Bladder microvascular endothelial cell (primary cell): Measurements from ENCODE around the gene VWA5A. TPM values are rescaled to one million over a fixed set of nuclear protein-coding genes. Genes with fewer than 3 reads are reported as not detected.

ENCODE experiments used
- total RNA-seq: library from RNA; depleted of rRNA; stranded (reverse); fragments of >200 nt; gene quantifications from 2 replicates; pipeline ENCODE4 v1.2.3, GENCODE V29; 2014

The VWA5A gene, protein sequence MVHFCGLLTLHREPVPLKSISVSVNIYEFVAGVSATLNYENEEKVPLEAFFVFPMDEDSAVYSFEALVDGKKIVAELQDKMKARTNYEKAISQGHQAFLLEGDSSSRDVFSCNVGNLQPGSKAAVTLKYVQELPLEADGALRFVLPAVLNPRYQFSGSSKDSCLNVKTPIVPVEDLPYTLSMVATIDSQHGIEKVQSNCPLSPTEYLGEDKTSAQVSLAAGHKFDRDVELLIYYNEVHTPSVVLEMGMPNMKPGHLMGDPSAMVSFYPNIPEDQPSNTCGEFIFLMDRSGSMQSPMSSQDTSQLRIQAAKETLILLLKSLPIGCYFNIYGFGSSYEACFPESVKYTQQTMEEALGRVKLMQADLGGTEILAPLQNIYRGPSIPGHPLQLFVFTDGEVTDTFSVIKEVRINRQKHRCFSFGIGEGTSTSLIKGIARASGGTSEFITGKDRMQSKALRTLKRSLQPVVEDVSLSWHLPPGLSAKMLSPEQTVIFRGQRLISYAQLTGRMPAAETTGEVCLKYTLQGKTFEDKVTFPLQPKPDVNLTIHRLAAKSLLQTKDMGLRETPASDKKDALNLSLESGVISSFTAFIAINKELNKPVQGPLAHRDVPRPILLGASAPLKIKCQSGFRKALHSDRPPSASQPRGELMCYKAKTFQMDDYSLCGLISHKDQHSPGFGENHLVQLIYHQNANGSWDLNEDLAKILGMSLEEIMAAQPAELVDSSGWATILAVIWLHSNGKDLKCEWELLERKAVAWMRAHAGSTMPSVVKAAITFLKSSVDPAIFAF
- 5.7 and 6.6 TPM in 2 replicates for total RNA-seq

DNA sequence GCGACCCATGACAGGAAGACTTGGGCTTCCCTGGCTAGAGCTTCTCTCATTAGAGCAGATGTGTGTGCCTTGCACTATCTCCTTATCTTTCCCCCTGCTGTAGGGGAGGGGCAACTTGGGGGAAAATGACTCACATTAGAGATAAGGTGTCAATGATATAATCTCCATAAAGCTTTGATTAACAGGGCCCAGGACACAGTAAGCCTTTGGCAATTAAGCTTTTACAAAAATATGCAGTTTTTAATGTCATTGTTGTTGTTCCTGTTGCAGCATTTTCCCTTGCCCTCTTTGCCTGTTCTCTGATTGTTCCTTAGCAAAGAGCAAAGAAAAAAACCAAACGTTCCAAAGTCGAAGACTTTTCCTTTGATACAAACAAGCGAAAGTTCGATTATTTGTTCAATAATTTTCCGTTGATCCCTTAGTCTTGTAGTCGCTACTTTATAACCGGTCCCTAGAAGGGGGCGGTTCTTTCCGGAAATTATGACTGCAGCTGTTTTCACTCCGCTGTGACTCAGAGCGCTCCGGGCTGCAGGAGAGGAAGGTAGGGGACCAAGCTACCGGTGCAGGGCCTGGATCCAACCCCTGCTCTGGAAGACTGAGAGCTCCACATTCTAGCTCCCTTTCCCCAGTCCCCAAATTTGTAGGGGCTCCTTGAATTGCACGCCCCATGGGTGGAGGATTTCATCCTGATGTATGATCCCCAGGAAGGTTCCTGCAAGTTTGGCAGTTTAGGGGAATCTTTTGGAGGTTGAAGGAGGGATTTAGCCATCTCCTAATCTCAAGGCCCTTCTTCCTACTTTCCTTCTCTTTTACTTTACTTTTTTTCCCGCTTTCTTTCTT lies at the start of gene VWA5A:
Gene VWA5A, plus strand, starts transcription at position 509 of the 840 bp plus-strand sequence. CDS start 2,062 bp downstream, outside the sequence.

DNA sequence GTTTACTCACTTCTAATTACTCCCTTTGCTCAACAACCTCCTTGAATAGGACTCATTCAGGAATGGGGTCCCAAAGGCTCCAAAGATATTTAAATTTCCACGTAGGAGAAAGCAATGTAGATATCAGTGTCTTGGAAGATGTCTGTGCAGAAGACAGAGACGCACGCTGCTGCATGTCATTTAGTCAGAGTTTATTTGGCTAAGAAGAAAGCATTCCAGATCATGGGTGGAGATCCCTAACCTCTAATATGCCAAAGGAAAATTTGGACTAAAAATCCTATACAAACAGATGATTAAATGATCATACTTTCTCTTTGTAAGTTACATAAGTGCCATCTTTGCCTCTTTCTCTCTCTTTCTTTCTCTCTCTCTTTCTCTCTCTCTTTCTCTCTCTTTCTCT lies 67.8 kb downstream of the VWA5A start, which contains the start of gene OR10D3:
Gene OR10D3, plus strand, starts transcription at position 278 of the 400 bp plus-strand sequence. CDS start 1,925 bp downstream, outside the sequence.

Other genes with a start within 250 kb of the VWA5A start
- not detected in 2 replicates for gene TMEM225, start 229.8 kb upstream of the VWA5A start, total RNA-seq
- gene OR8D4, start 213.3 kb upstream of the VWA5A start, total RNA-seq: not detected in 2 replicates
- not detected in 2 replicates for gene OR4D5, start 175.8 kb upstream of the VWA5A start, total RNA-seq
- gene OR6T1, start 171.6 kb upstream of the VWA5A start, total RNA-seq: not detected in 2 replicates
- gene OR10S1, start 137.7 kb upstream of the VWA5A start, total RNA-seq: not detected in 2 replicates
- gene OR10G6, start 120.3 kb upstream of the VWA5A start, total RNA-seq: not detected in 2 replicates
- gene OR10G4, start 102.5 kb upstream of the VWA5A start, total RNA-seq: not detected in 2 replicates
- not detected in 2 replicates for gene OR10G9, start 92.4 kb upstream of the VWA5A start, total RNA-seq
- not detected in 2 replicates for gene OR10G8, start 88.7 kb upstream of the VWA5A start, total RNA-seq
- not detected in 2 replicates for gene OR10G7, start 74.1 kb upstream of the VWA5A start, total RNA-seq
- gene OR10D3, start 67.9 kb downstream of the VWA5A start, total RNA-seq: not detected in 2 replicates
- gene OR8G1, start 125.6 kb downstream of the VWA5A start, total RNA-seq: not detected in 2 replicates
- gene OR8G5, start 140.9 kb downstream of the VWA5A start, total RNA-seq: not detected in 2 replicates
- gene OR8D1, start 198.5 kb downstream of the VWA5A start, total RNA-seq: not detected in 2 replicates
- gene OR8D2, start 204.7 kb downstream of the VWA5A start, total RNA-seq: not detected in 2 replicates